Naive thymus-derived CD4-positive, alpha-beta T cell (primary cell): ENCODE data around the gene PFDN6. TPM values are rescaled to one million over a fixed set of nuclear protein-coding genes. Genes with fewer than 3 reads are reported as not detected.
"Not testable (repeated sequence)": the region's sequence is repeated elsewhere in the genome, so short reads cannot be mapped to it uniquely, and the experiment has no call there.

Experiments
- ATAC-seq: fragments of 150-1000 bp; cut with Tn5 transposase; 2 replicates; pipeline ENCODE4 v1.10.0; 2021; ENCODE audit warnings: mild to moderate bottlenecking, moderate library complexity
- CTCF ChIA-PET: fragments of 350-600 bp; sonication (Branson Sonifier 250); formaldehyde crosslinking; loops from one replicate; lab custom pipeline; 2021; ENCODE audit warnings: antibody characterized with exemption; lab: Charles Lee
- POLR2A ChIA-PET: fragments of 350-600 bp; sonication (Branson Sonifier 250); formaldehyde crosslinking; loops from one replicate; lab custom pipeline; 2021; ENCODE audit warnings: antibody characterized with exemption, inconsistent platforms; lab: Charles Lee
- DNase-seq, 9 donors: peaks; one replicate each; pipeline versions ENCODE4 v3.0.0 to v3.0.0-alpha.2; 2020 to 2022; ENCODE audit warnings: mixed read lengths in 1 of 9
- H3K27ac ChIP-seq: one replicate; pipeline ENCODE4 v1.7.0; 2013; ENCODE audit warnings: mild to moderate bottlenecking, low read depth, low read length, moderate library complexity
- H3K27me3 ChIP-seq, 2 donors: one replicate each; pipeline ENCODE4 v1.7.0; 2013; ENCODE audit warnings: low read length in 2 of 2, mild to moderate bottlenecking in 2 of 2, moderate library complexity in 2 of 2; ENCODE audit not compliant: control insufficient read depth in 2 of 2, insufficient read depth in 2 of 2
- H3K36me3 ChIP-seq, 3 experiments: 1 replicate in 2 of 3; 2 replicates in 1 of 3; pipeline ENCODE4 v1.7.0; 2013; ENCODE audit warnings: low read length in 3 of 3, mild to moderate bottlenecking in 3 of 3, moderate library complexity in 1 of 3; ENCODE audit not compliant: insufficient read depth in 3 of 3, control insufficient read depth in 2 of 3
- H3K4me1 ChIP-seq, 2 donors: one replicate each; pipeline ENCODE4 v1.7.0; 2013; ENCODE audit warnings: low read length in 2 of 2, mild to moderate bottlenecking in 2 of 2, moderate library complexity in 1 of 2; ENCODE audit not compliant: control insufficient read depth in 2 of 2, insufficient read depth in 2 of 2
- H3K4me3 ChIP-seq: 2 replicates; pipeline ENCODE4 v1.7.0; 2013; ENCODE audit warnings: mild to moderate bottlenecking, low read length
- H3K9me3 ChIP-seq, 3 experiments: 1 replicate in 2 of 3; 2 replicates in 1 of 3; pipeline ENCODE4 v1.7.0; 2013; ENCODE audit warnings: low read length in 3 of 3; ENCODE audit not compliant: control insufficient read depth in 2 of 3
- H3K27ac Mint-ChIP-seq, 9 donors: one replicate each; pipeline ENCODE4 v1.8.0; 2020 to 2022; ENCODE audit warnings: mixed read lengths in 9 of 9, mild to moderate bottlenecking in 8 of 9, moderate library complexity in 5 of 9, inconsistent platforms in 2 of 9
- H3K27me3 Mint-ChIP-seq, 5 donors: one replicate each; pipeline ENCODE4 v1.8.0; 2021 to 2022; ENCODE audit warnings: mixed read lengths in 5 of 5, mild to moderate bottlenecking in 1 of 5
- H3K36me3 Mint-ChIP-seq, 5 donors: one replicate each; pipeline ENCODE4 v1.8.0; 2020 to 2022; ENCODE audit warnings: mixed read lengths in 5 of 5, mild to moderate bottlenecking in 3 of 5, inconsistent platforms in 1 of 5
- H3K4me1 Mint-ChIP-seq, 7 donors: one replicate each; pipeline ENCODE4 v1.8.0; 2020 to 2022; ENCODE audit warnings: mixed read lengths in 7 of 7, mild to moderate bottlenecking in 3 of 7, inconsistent platforms in 1 of 7
- H3K4me3 Mint-ChIP-seq, 10 donors: one replicate each; pipeline ENCODE4 v1.8.0; 2020 to 2022; ENCODE audit warnings: mild to moderate bottlenecking in 10 of 10, mixed read lengths in 10 of 10, moderate library complexity in 6 of 10, inconsistent platforms in 2 of 10
- H3K9me3 Mint-ChIP-seq, 11 donors: one replicate each; pipeline ENCODE4 v1.8.0; 2020 to 2022; ENCODE audit warnings: mixed read lengths in 11 of 11, mild to moderate bottlenecking in 4 of 11, inconsistent platforms in 1 of 11, moderate library complexity in 1 of 11
- intact Hi-C, 2 donors: fragments of 100-400 bp; cut with micrococcal nuclease; formaldehyde crosslinking; loops; one replicate each; pipeline ENCODE4 v1.15.1; 2023
- polyA plus RNA-seq, 2 donors: library from polyadenylated mRNA; unstranded; fragments of 300-500 nt; fragmentation: Illumina TruSeq; gene quantifications; one replicate each; pipeline ENCODE4 v1.2.3, GENCODE V29; 2021
- total RNA-seq, 6 experiments: library from RNA in 5 of 6; stranded (reverse) in 5 of 6; gene quantifications; 1 replicate in 5 of 6; 2 replicates in 1 of 6; pipeline ENCODE4 v1.2.3 and lab custom pipeline; 2021 to 2026

PFDN6 gene
- total and polyA plus RNA-seq, 7 experiments from 2014 or later = 14.6 to 73.2 (median 35.5) TPM

DNA sequence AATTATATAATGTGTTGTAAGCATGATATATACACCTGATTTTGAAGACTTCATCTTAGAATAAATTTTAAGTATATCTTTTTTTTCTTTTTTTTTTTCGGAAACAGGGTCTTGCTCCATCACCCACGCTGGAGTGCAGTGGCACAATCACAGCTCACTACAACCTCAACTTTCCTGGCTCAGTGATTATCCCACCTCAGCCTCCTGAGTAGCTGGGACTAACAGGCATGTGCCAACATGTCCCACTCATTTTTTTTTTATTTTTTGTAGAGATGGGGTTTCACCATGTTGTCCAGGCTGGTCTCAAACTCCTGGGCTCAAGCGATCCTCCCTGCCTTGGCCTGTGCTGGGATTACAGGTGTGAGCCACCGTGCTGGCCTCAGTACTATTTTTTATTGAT, 34.8 kb upstream of the PFDN6 start:
- H3K27ac ChIP-seq = no peak overlapping the region
- H3K36me3 ChIP-seq = peaks cover 0 to 16% (median 3%) of the 10 kb centered on the region in 3 experiments
- POLR2A ChIA-PET = interaction anchor here (1.3 kb wide), 1 partner anchor 17 kb away, joined by 5 read pairs; the partner anchor contains the start of genes RPS18 and VPS52
- no peak overlapping the region for H3K4me3 ChIP-seq
- H3K9me3 ChIP-seq = no peaks in the 10 kb centered on the region
- H3K27me3 Mint-ChIP-seq = no peaks in the 10 kb centered on the region
- H3K9me3 Mint-ChIP-seq = no peaks in the 10 kb centered on the region
- H3K27ac Mint-ChIP-seq = no peak overlapping the region
- intact Hi-C loops = no loop called here
- H3K4me1 ChIP-seq = peaks cover 8 to 10% of the 10 kb centered on the region in 2 donors
- ATAC-seq (no peak), DNase-seq (no peak)
- H3K27me3 ChIP-seq = no peaks in the 10 kb centered on the region
- CTCF ChIA-PET = interaction anchor here (0.6 to 0.7 kb wide), 2 partner anchors 25 to 46 kb away, joined by 3 to 4 read pairs; no protein-coding TSS in a partner anchor
- peaks cover 16 to 29% (median 21%) of the 10 kb centered on the region in 7 donors for H3K4me1 Mint-ChIP-seq
- peaks cover 4 to 20% (median 10%) of the 10 kb centered on the region in 5 donors for H3K36me3 Mint-ChIP-seq
- no peak overlapping the region for H3K4me3 Mint-ChIP-seq

DNA sequence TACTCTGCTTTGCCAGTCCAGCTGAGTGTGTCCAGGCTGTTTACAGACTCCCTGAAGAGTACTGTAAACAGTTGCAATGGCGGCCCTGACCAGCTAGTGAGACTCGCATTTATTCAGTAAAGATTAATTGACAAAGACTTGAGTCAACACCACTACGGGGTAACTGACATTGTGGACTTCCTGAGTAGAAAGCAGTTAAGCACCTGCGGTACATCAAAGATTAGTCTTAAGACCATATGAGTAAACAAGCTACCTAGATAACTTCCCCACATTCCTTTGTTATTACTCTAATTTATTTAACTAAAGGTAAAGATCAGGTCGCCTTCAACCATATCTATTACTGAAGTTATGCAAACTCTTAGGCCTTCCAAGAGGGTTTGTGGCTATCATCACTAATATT, 30.4 kb upstream of the PFDN6 start:
- Histone ChIP-seq H3K4me3 (no peak overlapping the region), H3K27me3 (no peaks in the 10 kb centered on the region), H3K9me3 (no peaks in the 10 kb centered on the region), H3K4me1 (no peaks in the 10 kb centered on the region), H3K36me3 (peaks cover 0 to 49% (median 8%) of the 10 kb centered on the region in 3 experiments), H3K27ac (no peak overlapping the region)
- DNase-seq (no peak), ATAC-seq (no peak)
- ChIA-PET CTCF (no interaction called here), POLR2A (interaction anchor here (0.7 to 2.4 kb wide), 4 partner anchors 9 to 81 kb away, joined by 3 to 11 read pairs (median 4); partner anchors contain the start of genes RPS18, TAPBP and VPS52)
- H3K4me1 Mint-ChIP-seq = peaks cover 0 to 8% (median 5%) of the 10 kb centered on the region in 7 donors
- H3K36me3 Mint-ChIP-seq = peaks cover 8 to 28% (median 18%) of the 10 kb centered on the region in 5 donors
- no peaks in the 10 kb centered on the region for H3K27me3 Mint-ChIP-seq
- no peaks in the 10 kb centered on the region for H3K9me3 Mint-ChIP-seq
- no peak overlapping the region for H3K4me3 Mint-ChIP-seq
- no peak overlapping the region for H3K27ac Mint-ChIP-seq
- intact Hi-C loops = no loop called here

DNA sequence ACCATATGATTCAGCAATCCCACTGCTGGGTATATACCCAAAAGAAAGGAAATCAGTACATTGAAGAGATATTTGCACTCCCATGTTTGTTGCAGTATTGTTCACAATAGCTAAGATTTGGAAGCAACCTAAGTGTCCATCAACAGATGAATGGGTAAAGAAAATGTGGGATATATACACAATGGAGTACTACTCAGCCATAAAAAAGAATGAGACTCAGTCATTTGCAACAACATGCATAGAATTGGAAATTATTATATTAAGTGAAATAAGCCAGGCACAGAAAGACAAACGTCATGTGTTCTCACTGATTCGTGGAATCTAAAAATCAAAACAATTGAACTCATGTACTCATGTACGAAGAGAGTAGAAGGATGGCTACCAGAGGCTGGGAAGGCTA, 26.9 kb upstream of the PFDN6 start:
- intact Hi-C loops, H3K4me3 Mint-ChIP-seq, H3K27me3 ChIP-seq, H3K4me3 ChIP-seq, H3K27me3 Mint-ChIP-seq, H3K27ac ChIP-seq, ATAC-seq, DNase-seq, H3K9me3 Mint-ChIP-seq, H3K4me1 ChIP-seq, H3K9me3 ChIP-seq: not testable (repeated sequence)
- H3K4me1 Mint-ChIP-seq = peaks cover 0 to 11% (median 5%) of the 10 kb centered on the region in 7 donors
- peaks cover 8 to 44% (median 29%) of the 10 kb centered on the region in 5 donors for H3K36me3 Mint-ChIP-seq
- peak overlapping the region in 4 of 9 donors; percentile 8 to 69 (median 44) for H3K27ac Mint-ChIP-seq
- ChIA-PET CTCF (interaction anchor here (1.9 kb wide), 1 partner anchor 14 kb away, joined by 8 read pairs; no protein-coding TSS in a partner anchor), POLR2A (interaction anchor here (1.1 to 3.9 kb wide), 3 partner anchors 9 to 20 kb away, joined by 3 to 13 read pairs (median 11); partner anchors contain the start of genes RPS18 and VPS52)
- H3K36me3 ChIP-seq = peaks cover 13 to 83% (median 17%) of the 10 kb centered on the region in 3 experiments

DNA sequence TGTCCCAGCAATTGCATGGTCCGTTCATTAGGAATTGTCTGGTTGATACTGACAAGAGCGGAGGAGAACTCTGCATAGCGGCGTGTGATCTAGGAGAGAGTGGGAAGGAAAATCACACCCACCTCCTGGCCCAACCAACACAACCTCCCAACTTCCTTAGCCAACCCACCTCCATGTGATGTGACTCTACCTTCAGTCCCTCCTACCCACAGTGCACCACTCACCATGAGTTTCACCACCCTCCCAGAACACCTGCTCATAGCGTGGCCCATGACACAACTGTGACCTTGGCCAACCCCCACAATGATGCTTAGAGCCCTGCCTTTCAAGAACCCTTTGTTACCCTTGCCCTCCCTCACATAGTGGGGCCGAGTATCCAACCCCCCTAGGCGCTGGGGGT, 25.4 kb upstream of the PFDN6 start:
- H3K27me3 Mint-ChIP-seq = no peaks in the 10 kb centered on the region
- H3K4me3 Mint-ChIP-seq = no peak overlapping the region
- Histone ChIP-seq H3K4me1 (no peaks in the 10 kb centered on the region), H3K27ac (no peak overlapping the region), H3K36me3 (peaks cover 21 to 93% (median 25%) of the 10 kb centered on the region in 3 experiments), H3K27me3 (no peaks in the 10 kb centered on the region), H3K9me3 (no peaks in the 10 kb centered on the region), H3K4me3 (no peak overlapping the region)
- H3K36me3 Mint-ChIP-seq = peaks cover 12 to 57% (median 40%) of the 10 kb centered on the region in 5 donors
- H3K4me1 Mint-ChIP-seq = peaks cover 0 to 22% (median 8%) of the 10 kb centered on the region in 7 donors
- peak overlapping the region in 2 of 9 donors; percentile 25 to 41 for H3K27ac Mint-ChIP-seq
- ATAC-seq (no peak), DNase-seq (no peak)
- POLR2A ChIA-PET = interaction anchor here (2.7 kb wide), 1 partner anchor 8 kb away, joined by 13 read pairs; the partner anchor contains the start of genes RPS18 and VPS52
- intact Hi-C loops = no loop called here
- CTCF ChIA-PET = interaction anchor here (1.9 kb wide), 1 partner anchor 15 kb away, joined by 8 read pairs; no protein-coding TSS in a partner anchor
- no peaks in the 10 kb centered on the region for H3K9me3 Mint-ChIP-seq

DNA sequence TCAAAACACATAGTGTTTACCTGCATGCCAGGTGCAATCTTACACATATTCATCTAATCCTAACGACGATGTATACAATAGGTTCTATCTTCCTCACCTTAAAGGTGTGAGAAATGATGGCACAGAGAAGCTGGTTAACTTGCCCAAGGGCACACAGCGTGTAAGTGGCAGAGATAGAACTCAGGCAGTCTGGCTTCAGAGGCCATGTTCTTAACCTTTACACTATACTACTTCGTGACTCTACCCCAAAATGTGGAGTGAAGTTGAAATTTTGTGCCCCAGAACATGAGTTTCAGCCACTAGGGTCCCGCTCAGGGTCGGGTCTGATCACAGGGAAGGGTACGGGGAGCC, 18.3 kb upstream of the PFDN6 start:
- Mint-ChIP-seq H3K27ac (peak overlapping the region; percentile 95 to 100 (median 99)), H3K4me3 (peak overlapping the region; percentile 87 to 100 (median 98)), H3K27me3 (peaks cover 0 to 3% (median 0%) of the 10 kb centered on the region in 5 donors), H3K36me3 (peaks cover 5 to 50% (median 28%) of the 10 kb centered on the region in 5 donors), H3K9me3 (peaks cover 0 to 5% (median 0%) of the 10 kb centered on the region in 11 donors), H3K4me1 (peaks cover 36 to 75% (median 60%) of the 10 kb centered on the region in 7 donors)
- CTCF ChIA-PET = interaction anchor here (1.0 to 3.6 kb wide), 7 partner anchors 18 to 337 kb away, joined by 3 to 24 read pairs (median 10); partner anchors contain the start of genes PFDN6, RGL2 and WDR46
- Histone ChIP-seq H3K36me3 (peaks cover 17 to 57% (median 25%) of the 10 kb centered on the region in 3 experiments), H3K9me3 (no peaks in the 10 kb centered on the region), H3K4me3 (peak overlapping the region; percentile 93), H3K27me3 (no peaks in the 10 kb centered on the region), H3K4me1 (peaks cover 38 to 41% of the 10 kb centered on the region in 2 donors), H3K27ac (peak overlapping the region; percentile 91)
- POLR2A ChIA-PET = interaction anchor here (0.6 to 5.6 kb wide), 33 partner anchors 8 to 1689 kb away, joined by 3 to 101 read pairs (median 8); partner anchors contain the start of genes BRD2, CUTA, HSD17B8 and LTB
- intact Hi-C loops = loop anchor here (1.0 to 10.0 kb wide), 14 partner anchors 18 to 1076 kb away; partner anchors contain the start of genes KIFC1 (in 2 of the 2), PFDN6 (in 2 of the 2), RXRB (in 2 of the 2) and SLC39A7 (in 2 of the 2)
- ATAC-seq = peak; percentile 50
- no peak for DNase-seq

DNA sequence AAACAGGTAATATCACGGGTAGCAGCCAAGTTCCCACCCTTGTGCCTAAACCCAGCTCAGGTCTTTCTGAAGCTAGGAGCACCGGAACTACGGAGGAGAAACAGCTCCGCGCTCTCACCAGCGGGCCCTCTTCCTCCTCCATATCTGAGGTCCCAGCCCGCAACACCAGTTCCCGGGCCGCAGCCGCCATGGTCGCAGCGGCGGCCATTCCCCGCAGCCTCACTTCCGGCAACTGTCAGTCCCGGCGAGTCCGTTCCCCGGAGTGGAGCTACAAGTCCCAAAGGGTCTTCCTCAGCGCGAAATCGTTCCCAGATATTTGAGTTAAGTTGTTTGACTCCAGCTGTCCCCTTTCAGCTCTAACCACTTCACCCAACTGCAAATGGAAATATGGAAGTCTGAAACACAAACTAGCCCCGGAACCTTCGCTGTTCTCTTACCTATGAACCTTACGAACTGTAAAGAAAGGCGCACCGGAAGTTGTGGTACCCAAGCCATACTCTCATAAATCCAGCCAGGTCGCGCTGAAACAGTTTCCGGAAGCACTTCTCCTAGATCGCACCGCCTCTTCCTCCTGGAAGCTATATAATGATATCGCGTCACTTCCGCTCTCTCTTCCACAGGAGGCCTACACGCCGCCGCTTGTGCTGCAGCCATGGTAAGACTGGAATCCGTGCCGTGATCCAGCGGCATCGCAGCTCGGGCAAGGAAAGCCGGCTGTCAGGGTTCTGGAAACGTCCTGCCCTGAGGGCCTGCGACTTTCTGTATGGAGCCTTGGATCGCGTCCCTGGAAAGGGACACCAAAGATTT, 17.7 kb upstream of the PFDN6 start, which contains the start of the genes RPS18 and VPS52:
RPS18 (plus strand) TSS at position 608 of the 807 bp plus-strand sequence; CDS start at position 653, 45 bp downstream.
VPS52 (minus strand) TSS at position 409 of the 807 bp plus-strand sequence; CDS start at position 208, 201 bp downstream.
- peak; percentile 84 to 97 (median 93) for DNase-seq
- Mint-ChIP-seq H3K36me3 (peaks cover 5 to 49% (median 25%) of the 10 kb centered on the region in 5 donors), H3K4me1 (peaks cover 34 to 81% (median 66%) of the 10 kb centered on the region in 7 donors), H3K9me3 (peaks cover 0 to 5% (median 0%) of the 10 kb centered on the region in 11 donors), H3K27me3 (peaks cover 0 to 3% (median 0%) of the 10 kb centered on the region in 5 donors), H3K27ac (peak within 1 kb of the TSS; percentile 95 to 100 (median 99)), H3K4me3 (peak within 1 kb of the TSS; percentile 87 to 100 (median 98))
- intact Hi-C loops = loop anchor here (1.0 to 10.0 kb wide), 16 partner anchors 18 to 1095 kb away; partner anchors contain the start of genes KIFC1 (in 2 of the 2), PFDN6 (in 2 of the 2), RXRB (in 2 of the 2) and SLC39A7 (in 2 of the 2)
- H3K27ac ChIP-seq = peak within 1 kb of the TSS; percentile 91
- CTCF ChIA-PET = interaction anchor here (0.7 to 3.6 kb wide), 9 partner anchors 10 to 338 kb away, joined by 3 to 24 read pairs (median 5); partner anchors contain the start of genes PFDN6, RGL2 and WDR46
- POLR2A ChIA-PET = interaction anchor here (0.6 to 5.6 kb wide), 37 partner anchors 9 to 1689 kb away, joined by 3 to 101 read pairs (median 7); partner anchors contain the start of genes BRD2, CUTA, HSD17B8 and LTB
- no peaks in the 10 kb centered on the region for H3K27me3 ChIP-seq
- peaks cover 12 to 57% (median 21%) of the 10 kb centered on the region in 3 experiments for H3K36me3 ChIP-seq
- H3K9me3 ChIP-seq = no peaks in the 10 kb centered on the region
- peaks cover 41 to 44% of the 10 kb centered on the region in 2 donors for H3K4me1 ChIP-seq
- H3K4me3 ChIP-seq = peak within 1 kb of the TSS; percentile 93
- peak; percentile 91 for ATAC-seq
